Loucy (cell line): ENCODE measurements around the gene HTRA3.

ENCODE experiments used
- CTCF ChIP-seq: fragments of 200-600 bp; sonication (generic); conservative IDR thresholded peaks from 2 replicates; pipeline ENCODE4 v1.5.1; 2014; ENCODE audit warnings: mild to moderate bottlenecking, antibody characterized with exemption, low read length
- EZH2phosphoT487 ChIP-seq: fragments of 200-600 bp; IDR thresholded peaks from 2 replicates; pipeline ENCODE4 v1.6.1; 2018; ENCODE audit warnings: antibody characterized with exemption, mild to moderate bottlenecking, moderate library complexity, borderline replicate concordance

DNA sequence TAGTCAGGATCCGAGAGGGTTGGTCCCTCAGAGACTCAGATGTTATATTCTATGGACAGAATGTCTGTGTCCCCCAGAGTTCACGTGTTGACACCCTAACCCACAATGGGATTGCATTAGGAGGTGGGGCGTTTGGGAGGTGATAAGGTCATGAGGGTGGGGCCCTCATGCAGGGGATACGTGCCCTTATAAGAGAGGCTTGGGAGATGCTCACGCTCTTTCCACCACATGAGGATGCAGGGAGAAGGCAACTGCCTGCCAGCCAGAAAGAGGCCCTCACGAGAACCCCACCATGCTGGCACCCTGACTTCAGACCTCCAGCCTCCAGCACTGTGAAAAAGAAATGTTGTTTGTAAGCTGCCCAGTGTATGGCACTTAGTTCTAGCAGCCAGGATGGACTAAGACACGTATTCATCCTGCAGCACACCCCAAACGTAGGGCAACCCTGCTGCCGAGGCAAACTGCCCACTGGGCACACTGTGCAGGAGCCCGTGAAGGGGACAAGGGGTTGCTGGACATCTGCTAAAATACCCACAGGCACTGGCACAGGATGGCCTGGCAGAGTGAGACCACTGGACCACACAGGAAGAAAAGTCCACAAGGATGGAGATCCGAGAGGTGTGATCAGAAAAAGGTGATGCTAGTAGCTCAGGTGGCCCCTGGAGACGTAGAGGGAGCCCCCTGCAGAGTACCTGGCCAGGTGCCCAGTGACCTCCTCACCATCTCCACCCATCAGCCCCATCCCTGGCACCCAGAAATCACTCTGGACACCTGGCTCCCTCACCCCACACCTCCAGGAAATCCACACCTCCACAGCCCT, 62.7 kb downstream of the HTRA3 start:
- TF ChIP-seq CTCF: no peak
- TF ChIP-seq EZH2phosphoT487: no peak
